Astrocyte of the spinal cord (primary cell): ENCODE results near the gene ZDHHC12.

ENCODE experiments used
- DNase-seq: peaks from one replicate; pipeline ENCODE4 v3.0.0; 2011; ENCODE audit warnings: low read depth, low spot score
- H3K4me3 ChIP-seq: 2 replicates; pipeline ENCODE4 v1.5.1; 2011; ENCODE audit warnings: low read depth, mild to moderate bottlenecking, low read length, moderate library complexity
- in situ Hi-C: cut with HindIII; loops from 2 replicates; pipeline ENCODE4 v1.10.0; 2017; ENCODE audit warnings: low sequenced_read_pairs
- TF ChIP-seq, protein P1 (sequence below): IDR thresholded peaks from 2 replicates; pipeline ENCODE4 v1.5.1; 2012; ENCODE audit warnings: low read depth, mild to moderate bottlenecking, low read length, inconsistent platforms

The ZDHHC12 gene

DNA sequence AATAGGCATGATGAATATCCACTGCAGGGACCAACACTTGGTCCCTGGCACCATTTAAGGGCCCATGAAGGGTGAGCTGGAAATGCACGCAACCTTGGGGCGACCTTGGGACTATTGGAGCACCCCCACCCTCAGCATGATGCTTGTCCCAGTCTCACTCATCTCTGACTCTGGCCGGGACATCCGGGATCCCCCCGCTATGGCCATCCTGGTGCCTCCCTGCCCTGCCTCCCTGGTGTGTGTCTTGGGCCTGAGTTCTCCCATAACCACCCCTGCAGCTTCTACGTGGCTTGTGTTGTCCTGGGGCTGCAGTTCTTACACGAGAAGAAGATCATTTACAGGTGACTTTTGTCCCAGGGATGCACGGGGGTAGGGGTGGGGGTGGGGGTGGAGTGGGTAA, 5.9 kb downstream of the ZDHHC12 start:
- in situ Hi-C loops, result no loop called here
- TF ChIP-seq, protein P1, sequence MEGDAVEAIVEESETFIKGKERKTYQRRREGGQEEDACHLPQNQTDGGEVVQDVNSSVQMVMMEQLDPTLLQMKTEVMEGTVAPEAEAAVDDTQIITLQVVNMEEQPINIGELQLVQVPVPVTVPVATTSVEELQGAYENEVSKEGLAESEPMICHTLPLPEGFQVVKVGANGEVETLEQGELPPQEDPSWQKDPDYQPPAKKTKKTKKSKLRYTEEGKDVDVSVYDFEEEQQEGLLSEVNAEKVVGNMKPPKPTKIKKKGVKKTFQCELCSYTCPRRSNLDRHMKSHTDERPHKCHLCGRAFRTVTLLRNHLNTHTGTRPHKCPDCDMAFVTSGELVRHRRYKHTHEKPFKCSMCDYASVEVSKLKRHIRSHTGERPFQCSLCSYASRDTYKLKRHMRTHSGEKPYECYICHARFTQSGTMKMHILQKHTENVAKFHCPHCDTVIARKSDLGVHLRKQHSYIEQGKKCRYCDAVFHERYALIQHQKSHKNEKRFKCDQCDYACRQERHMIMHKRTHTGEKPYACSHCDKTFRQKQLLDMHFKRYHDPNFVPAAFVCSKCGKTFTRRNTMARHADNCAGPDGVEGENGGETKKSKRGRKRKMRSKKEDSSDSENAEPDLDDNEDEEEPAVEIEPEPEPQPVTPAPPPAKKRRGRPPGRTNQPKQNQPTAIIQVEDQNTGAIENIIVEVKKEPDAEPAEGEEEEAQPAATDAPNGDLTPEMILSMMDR, result no peak
- no peak for DNase-seq
- no peak overlapping the region for H3K4me3 ChIP-seq

GRCh38 chr9:128716581-128717254, 7.2 kb downstream of the ZDHHC12 start:
- TF ChIP-seq, protein P1, result no peak
- DNase-seq, result no peak
- H3K4me3 ChIP-seq, result no peak overlapping the region
- in situ Hi-C loops, result no loop called here

- no peak overlapping the region for H3K4me3 ChIP-seq
- no peak for DNase-seq
- TF ChIP-seq, protein P1, result no peak
- in situ Hi-C loops, result no loop called here
Observed at GRCh38 chr9:128715436-128715750, 8.5 kb downstream of the ZDHHC12 start.

DNA sequence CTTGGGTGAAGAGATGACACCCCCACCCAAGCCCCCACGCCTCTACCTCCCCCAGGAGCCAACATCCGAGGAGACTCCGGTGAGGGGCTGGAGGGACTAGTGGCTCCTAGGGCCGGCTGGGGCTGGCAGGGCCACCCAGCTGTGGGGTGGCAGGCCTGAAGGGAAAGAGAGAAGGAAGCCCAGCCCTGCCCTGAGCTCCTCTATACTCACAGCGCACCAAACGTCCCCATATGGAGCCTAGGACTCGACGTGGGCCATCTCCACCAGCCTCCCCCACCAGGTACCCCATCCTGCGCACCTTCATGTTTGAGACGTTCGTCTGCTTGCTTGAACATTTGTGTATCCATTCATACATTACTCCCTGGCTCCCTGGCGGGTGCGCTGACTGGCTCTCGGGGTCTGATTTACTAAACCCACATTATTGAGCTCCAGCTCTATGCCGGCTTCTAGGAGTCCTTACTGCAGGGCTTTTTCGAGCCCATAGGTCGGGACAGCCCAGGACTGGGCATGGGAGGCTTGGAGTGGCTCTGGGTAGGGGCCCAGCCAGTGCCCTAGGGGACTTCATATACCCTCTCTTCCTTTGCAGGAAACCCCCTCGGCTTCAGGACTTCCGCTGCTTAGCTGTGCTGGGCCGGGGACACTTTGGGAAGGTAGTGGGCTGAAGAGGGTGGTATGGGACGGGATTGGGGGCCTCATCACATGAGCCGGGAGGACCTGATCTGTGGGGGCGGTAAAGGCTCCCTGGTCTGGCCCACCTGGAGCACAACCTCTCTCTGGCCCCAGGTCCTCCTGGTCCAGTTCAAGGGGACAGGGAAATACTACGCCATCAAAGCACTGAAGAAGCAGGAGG, 9.1 kb downstream of the ZDHHC12 start:
- in situ Hi-C loops, result no loop called here
- DNase-seq, result no peak
- H3K4me3 ChIP-seq, result no peak overlapping the region
- TF ChIP-seq, protein P1, result no peak

- TF ChIP-seq, protein P1, result no peak
- H3K4me3 ChIP-seq, result no peak overlapping the region
- no peak for DNase-seq
- in situ Hi-C loops, result no loop called here
Observed at GRCh38 chr9:128713941-128714573, 9.9 kb downstream of the ZDHHC12 start.

- in situ Hi-C loops, result no loop called here
Observed at GRCh38 chr9:128713411-128713780, 10.5 kb downstream of the ZDHHC12 start.

More at GRCh38 chr9:128713411-128713780, 10.5 kb downstream of the ZDHHC12 start:
- H3K4me3 ChIP-seq, result no peak overlapping the region
- no peak for DNase-seq
- TF ChIP-seq, protein P1, result no peak
